Right ventricle myocardium superior (tissue), 1 donor: ENCODE results near the gene CIAO1. TPM values are rescaled to one million over a fixed set of nuclear protein-coding genes. Genes with fewer than 3 reads are reported as not detected.
"Not testable (repeated sequence)": the region's sequence is repeated elsewhere in the genome, so short reads cannot be mapped to it uniquely, and the experiment has no call there.

Experiments used
- ATAC-seq: fragments of 200-7000 bp; cut with Tn5 transposase; one replicate; pipeline ENCODE4 v1.9.1; 2020; ENCODE audit warnings: mild to moderate bottlenecking; ENCODE audit not compliant: poor library complexity
- DNase-seq: peaks from one replicate; pipeline ENCODE4 v3.0.0-alpha.2; 2020
- intact Hi-C: fragments of 100-400 bp; cut with DNase I; formaldehyde crosslinking; loops from one replicate; pipeline ENCODE4 v1.11.2; 2022
- long read RNA-seq: library from polyadenylated mRNA; unstranded; transcript quantifications from one replicate; pipeline ENCODE4 v2.0.0, GENCODE V29; 2021
- total RNA-seq: library from RNA; stranded (reverse); fragmentation: NEBNext Ultra II Directional; extraction: Animal tissue kit (Norgen Biotek cat#: 25700); gene quantifications from one replicate; pipeline ENCODE4 v1.2.1, GENCODE V29; 2021
- donor health status: DM: no; HTN: yes; CAD: no; lungs with severe emphysema.

CIAO1 gene
- total RNA-seq = 62.3 TPM
- long read RNA-seq, transcript CIAO1-203 (7 exons, 1,533 nt) = major isoform, 216 of 250 reads
- long read RNA-seq, partial matches to known transcripts = 13 of 250 reads
- long read RNA-seq, other reads (novel, unspliced or antisense) = 21 of 250 reads

DNA sequence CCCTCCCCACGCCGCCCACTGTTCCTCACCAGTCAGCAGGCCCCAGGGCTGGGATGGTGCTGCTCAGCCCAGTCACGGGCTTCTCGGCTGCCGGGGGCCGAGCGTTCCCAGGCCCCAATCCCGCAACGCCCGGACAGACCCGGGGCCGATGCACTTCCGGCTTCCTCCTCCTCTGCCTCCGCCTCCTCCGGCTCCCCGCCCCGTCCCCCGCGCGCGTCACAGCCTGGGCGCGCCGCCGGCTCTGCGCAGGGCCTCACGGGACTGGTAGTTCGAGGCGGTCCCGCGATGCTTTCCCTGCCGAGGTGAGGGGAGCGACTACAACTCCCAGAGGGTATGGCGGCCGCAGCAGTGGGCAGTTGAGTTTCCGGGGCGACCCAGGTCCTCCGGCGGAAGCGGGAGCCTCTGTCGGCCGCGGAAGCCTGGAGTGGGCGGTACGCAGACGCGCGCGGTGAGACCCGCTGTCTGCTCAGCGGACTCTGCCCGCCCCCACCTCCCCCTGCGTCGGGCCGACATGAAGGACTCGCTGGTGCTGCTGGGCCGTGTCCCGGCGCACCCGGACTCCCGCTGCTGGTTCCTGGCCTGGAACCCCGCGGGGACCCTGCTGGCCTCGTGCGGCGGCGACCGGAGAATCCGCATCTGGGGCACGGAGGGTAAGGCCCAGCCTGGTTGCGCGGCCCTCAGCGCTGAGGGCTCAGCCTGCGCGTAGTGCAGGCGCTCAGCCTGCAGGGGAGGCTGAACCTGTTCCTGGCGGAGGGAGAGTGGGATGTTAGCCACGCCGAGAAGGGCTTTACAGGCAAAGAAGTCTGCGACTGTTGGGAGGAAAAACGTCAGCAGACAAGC is at the start of gene CIAO1, which contains the start of gene TMEM127:
CIAO1 (plus strand) TSS at position 386 of the 840 bp plus-strand sequence; CDS start at position 512, 126 bp downstream.
TMEM127 (minus strand) TSS at position 158 of the 840 bp plus-strand sequence. CDS start 616 bp downstream, outside the sequence.
- ATAC-seq (peak; percentile 95), DNase-seq (peak; percentile 99)
- intact Hi-C loops = loop anchor here (10.0 kb wide), 1 partner anchor 121 kb away; the partner anchor contains the start of gene DUSP2

DNA sequence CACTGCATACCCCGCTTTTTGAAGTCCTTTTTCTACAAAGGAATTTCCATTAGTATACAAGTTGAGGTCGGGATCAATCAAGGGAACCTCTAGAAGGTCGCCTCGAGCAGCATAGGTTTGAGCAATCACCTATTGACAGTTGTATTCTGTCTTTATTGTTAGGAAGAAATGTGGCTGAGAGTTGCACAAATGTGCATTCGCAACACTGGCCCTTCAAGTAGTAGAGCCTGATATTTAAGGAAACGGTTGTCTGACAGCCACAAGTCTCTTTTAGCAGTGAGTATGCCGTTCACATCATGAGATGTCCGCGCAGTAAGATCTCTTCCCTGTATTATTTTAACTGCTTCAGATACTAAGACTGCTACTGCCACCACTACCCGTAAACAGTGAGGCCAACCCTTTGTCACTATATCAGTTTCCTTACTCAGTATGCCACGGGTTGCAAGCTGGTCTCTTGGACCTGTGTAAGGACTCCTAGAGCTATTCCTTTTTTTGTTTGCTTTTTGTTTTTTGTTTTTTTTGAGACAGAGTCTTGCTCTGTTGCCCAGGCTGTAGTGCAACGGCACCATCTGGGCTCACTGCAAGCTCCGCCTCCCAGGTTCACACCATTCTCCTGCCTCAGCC is 47.4 kb upstream of the CIAO1 start:
- intact Hi-C loops = no loop called here
- DNase-seq = no peak
- no peak for ATAC-seq

DNA sequence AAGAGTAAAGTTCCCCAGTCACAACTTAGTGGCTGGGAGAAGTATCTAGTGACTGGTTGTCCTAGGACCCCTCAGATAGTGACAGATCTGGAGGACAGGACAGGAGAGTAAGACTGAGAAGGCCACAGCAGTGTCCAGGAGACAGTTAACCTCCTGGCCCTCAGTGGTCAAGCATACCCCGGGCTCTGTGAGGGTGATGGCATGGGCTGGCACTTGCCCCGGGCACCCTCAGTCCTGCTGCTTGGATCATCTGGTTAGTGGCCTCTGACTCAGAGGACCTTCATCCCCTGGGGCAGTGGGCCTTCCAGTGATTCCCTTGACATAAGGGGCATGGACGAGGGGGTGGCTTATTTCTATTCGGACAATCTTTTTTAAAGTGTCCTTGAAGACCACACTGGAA is 46.1 kb upstream of the CIAO1 start:
- intact Hi-C loops, ATAC-seq, DNase-seq: not testable (repeated sequence)

DNA sequence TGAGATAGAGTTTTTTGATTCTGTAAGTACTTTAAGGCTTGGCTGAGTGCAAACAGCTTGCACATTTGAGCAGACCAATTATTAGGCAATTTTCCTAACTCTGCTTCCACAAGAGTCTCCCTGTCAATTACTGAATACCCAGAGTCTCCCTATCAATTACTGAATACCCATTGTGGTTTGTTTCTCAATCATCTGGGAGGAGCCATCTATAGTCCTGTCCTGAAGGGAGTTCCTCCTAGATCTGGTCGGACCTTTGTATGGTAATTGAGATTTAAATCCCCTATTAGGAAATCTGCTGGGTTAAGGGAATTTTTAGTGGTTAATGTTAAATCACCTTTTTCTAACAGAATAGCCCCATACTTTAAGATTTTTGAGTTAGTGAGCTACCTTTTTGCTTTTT is 44.9 kb upstream of the CIAO1 start:
- intact Hi-C loops, DNase-seq, ATAC-seq: not testable (repeated sequence)

DNA sequence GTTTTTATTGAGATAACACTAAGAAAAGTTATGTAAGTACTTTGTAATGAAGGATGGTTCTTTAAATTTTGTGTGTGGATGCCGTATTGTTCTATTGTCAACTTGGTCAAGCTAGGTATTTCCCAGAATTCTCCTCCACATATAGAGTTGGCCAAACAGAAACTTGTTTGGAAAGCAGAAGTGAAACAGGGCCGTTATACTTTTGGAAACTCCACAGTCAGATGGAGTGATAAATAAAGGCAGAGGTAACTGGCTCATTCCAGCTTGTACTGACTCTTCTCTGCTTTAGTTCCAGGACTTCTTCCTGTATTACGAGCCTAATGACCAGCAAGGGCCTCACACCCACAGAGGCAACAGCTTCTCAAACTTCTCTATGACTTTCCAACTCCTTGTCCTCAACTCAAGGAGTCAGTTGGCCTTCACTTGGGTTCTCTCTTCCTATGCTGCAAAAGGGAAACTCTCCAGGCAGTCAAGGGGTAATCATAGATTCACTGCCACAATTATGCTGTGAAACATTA is 41.0 kb upstream of the CIAO1 start:
- ATAC-seq (no peak), DNase-seq (no peak)
- intact Hi-C loops = no loop called here

DNA sequence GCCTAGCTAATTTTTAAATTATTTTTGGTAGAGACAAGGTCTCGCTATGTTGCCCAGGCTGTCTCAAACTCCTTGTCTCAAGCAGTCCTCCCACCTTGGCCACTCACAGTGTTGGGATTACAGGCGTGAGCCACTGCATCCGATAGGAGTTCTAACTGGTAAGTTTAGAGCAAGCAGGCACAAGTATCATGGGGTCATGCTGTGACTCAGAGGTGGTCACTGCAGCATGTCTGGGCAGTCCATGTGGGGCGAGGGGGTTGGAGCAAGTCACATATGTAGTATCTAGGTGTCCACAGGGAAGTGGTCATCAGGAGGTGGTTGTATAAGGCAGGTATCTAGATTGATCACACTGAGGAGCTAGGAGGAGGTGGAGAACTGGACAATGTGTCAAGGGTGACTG is 34.7 kb upstream of the CIAO1 start:
- no peak for ATAC-seq
- no peak for DNase-seq
- intact Hi-C loops = no loop called here

DNA sequence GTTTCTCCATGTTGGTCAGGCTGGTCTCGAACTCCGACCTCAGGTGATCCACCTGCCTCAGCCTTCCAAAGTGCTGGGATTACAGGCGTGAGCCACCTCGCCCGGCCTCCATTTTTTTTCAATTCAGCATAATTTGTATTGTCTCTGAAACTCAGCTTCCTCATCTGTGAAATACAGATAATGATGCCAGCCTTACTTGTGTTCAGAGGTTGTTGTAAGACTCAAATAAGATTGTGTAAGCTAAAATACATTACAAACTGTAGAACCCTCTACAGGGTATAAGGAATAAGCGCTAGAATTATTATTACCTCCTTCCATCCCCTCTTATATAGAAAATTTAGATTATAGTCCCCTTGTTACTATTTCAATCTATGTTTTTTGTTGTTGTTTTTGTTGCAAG is 32.6 kb upstream of the CIAO1 start:
- intact Hi-C loops = no loop called here
- no peak for ATAC-seq
- no peak for DNase-seq

DNA sequence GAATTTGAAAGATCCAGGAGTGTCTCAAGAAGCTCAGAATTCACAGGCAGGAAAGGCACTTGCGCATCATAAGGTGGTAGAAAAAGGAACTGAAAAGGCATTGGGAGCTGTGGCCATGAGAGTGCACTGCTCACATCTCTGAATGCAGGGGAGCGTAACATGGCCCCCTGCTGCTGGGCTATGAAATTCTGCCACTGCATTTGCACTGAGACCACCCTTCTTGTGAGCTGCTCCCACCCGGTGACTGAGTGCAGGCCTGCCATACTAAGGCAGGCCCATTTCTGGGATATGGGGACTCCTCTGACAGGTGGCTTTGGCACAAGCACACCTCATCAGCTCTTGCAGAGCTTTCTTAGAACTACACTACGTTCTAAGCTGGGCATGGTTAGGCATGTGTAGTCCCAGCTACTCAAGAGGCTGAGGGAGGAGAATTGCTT is 32.1 kb upstream of the CIAO1 start:
- ATAC-seq (no peak), DNase-seq (no peak)
- intact Hi-C loops = no loop called here

DNA sequence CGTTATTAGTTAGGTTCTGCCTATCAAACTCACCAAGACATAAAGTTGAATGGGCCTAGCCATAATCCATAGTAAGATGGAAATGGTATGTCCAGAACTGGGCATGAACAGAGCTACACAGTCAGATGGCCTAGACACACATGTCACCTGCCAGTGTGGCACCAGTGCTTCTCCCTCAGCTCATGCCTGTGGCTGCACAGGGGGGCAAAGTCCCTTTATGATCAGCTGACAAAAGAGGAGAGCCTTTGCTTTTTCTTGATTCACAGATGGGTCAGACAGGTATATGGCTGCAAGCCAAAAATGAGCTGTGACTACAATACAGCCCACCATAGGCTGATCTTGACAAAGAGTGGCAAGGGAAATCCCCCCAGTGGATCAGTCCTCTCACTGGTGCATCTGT is 29.1 kb upstream of the CIAO1 start:
- intact Hi-C loops = no loop called here
- ATAC-seq = no peak

DNA sequence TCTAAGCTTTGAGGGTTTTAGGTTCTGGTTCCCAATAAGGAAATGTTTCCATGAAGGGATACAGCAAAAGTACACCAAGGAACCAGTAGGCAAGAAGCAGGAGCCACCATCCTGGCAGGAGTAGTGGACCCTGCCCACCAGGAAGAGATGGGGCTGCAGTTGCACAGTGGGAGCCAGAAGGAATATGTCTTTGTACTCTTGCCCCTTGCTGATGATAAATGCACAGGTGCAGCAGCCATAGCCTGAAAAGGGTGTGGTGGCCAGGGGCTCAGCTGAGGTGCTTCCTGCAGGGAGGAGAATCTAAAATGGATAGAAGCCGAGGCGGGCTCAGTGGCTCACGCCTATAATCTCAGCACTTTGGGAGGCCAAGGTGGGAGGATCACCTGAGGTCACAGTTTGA is 27.8 kb upstream of the CIAO1 start:
- DNase-seq = no peak
- no peak for ATAC-seq
- intact Hi-C loops = no loop called here

More for the DNA sequence above, 29.1 kb upstream of the CIAO1 start:
- no peak for DNase-seq

DNA sequence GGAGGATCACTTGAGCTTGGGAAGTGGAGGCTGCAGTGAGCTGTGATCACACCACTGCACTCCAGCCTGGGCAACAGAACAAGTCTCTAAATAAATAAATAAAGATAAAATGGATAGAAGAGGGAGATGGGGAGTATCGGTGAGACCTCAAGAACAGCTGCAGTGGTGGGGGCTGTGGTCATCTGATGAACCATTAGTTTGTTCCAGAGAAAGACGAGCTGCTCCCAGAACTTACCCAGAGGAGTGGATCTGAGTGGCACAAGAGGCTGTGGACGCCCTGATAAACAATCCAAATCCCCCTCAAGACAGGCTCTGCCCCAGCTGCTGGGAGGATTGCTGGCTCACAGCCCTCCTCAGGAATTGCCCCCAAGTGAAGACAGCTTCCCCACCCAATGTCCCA is 26.9 kb upstream of the CIAO1 start:
- DNase-seq = no peak
- intact Hi-C loops = no loop called here

DNA sequence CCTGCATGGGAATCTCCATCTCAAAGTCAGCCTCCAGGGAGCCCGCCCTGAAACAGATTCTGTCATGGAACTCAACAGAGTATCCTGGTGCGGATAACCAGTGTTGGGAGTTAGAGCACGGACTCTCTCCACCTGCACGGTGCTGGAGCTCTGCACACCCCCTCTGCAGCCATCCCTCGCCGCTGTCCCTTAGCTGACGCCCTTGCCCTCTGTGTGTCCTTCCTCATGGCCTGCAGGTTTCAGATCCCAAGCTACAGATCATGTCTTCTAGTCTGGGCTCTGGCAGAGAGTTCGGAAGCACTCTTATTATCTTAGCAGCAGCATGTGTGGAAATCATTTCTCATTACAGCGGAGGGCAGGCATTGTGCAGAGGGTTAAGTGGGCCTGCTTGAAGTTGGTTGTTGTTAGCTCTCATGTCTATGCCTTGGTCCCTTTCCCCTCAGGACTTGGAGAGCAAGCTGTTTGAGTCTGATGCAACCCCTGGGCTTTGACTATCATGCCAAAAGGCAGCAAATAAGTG is 26.2 kb upstream of the CIAO1 start:
- intact Hi-C loops = no loop called here
- DNase-seq (no peak), ATAC-seq (peak; percentile 51)

More for the DNA sequence above, 26.9 kb upstream of the CIAO1 start:
- ATAC-seq = no peak

DNA sequence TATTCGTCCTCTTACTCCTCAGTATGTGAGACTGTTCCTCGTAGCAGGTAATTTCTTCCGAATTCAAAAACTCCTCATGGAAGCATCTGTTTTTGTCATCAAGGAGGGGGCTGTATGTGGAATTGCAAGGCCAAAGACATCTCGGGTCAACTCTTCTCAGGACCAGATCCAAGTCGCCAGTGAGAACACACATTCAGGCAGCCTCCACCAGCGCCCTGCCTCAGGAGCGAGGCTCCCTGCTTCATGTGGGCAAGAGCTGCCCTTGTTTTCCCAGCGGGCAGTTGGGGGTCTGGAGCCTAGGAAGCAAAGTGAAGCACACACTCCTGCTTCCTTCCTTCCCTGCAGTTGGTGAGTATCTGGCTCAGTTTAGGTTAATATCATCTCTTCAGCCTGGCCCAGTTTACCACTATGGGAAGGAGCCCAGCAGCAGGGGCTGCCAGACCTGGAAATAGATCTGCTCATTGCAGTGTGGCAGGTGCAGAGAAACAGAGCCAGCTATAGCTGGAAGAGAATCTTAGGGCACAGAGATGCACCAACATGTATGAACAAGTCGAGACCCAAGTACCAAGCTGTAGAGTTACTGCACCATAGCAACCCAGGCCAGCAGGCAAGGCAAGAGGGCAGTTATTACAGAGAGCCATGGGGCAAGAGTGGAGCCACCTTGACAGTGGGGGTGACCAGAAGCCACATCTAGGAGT is 25.5 kb upstream of the CIAO1 start:
- peak; percentile 78 for ATAC-seq
- intact Hi-C loops = no loop called here
- no peak for DNase-seq

DNA sequence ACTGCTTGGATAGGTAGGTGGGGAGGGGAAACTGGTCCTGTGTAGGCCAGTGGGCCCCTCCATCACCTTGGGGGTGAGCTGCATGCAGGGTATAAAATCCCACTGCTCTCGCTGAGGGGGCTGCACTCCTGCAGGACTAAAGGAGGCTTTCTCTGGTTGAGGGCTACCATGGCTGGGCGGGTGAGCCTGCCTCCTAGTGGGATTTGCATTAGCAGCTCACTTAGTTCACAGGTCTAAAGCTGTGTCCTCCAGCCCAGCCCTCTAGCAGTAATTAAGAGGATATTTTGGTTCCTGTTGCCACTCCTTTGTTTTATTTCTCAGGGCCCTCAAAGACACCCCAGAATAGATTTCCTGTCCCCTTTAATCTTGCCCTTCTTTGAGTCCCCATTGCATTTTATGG is 24.8 kb upstream of the CIAO1 start:
- DNase-seq = no peak
- ATAC-seq = no peak
- intact Hi-C loops = no loop called here

DNA sequence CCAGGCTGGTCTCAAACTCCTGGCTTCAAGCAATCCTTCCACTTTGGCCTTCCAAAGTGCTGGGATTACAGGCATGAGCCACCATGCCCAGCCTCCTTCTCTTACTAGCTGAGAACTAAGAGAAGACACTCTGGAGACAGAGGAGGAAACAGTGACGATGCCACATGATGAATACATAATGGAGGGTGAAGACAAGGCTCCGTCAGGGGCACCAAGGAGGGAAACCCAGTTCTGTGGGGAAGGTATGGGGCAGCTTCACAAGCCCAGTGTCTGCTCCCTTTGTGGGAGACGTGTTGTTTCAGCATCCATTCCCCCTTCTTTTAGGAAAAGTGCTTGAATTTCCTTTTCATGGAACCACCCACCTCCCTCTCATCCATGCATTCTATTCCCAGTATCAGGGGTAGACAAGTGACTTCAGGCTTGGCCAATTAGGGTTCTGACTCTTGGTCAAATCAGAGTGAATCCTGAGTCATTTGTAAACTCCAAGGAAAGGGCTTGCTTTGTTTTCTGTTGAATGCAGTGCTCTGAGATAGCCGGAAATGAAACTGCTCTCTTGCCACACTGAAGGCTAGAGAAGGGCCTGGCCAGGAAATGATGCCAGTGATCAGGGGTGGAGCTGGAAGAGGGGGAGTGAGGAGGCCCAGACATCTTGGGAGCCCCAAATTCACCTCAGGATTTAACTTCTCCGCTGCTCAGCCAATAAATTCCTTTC is 24.0 kb upstream of the CIAO1 start:
- DNase-seq (peak; percentile 59), ATAC-seq (peak; percentile 56)
- intact Hi-C loops = no loop called here

DNA sequence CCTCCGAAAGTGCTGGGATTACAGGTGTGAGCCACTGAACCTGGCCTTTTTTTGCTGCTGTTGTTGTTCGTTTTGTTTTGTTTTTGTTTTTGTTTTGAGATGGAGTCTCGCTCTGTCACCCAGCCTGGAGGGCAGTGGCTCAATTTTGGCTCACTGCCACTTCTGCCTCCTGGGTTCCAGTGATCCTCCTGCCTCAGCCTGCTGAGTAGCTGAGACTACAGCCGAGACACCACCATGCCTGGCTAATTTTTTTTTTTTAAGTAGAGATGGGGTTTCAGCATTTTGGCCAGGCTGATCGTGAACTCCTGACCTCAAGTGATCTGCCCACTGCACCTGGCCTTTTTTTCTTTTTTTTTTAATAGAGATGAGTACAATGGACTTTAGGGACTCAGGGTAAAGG is 22.2 kb upstream of the CIAO1 start:
- ATAC-seq (no peak), DNase-seq (no peak)
- intact Hi-C loops = no loop called here

DNA sequence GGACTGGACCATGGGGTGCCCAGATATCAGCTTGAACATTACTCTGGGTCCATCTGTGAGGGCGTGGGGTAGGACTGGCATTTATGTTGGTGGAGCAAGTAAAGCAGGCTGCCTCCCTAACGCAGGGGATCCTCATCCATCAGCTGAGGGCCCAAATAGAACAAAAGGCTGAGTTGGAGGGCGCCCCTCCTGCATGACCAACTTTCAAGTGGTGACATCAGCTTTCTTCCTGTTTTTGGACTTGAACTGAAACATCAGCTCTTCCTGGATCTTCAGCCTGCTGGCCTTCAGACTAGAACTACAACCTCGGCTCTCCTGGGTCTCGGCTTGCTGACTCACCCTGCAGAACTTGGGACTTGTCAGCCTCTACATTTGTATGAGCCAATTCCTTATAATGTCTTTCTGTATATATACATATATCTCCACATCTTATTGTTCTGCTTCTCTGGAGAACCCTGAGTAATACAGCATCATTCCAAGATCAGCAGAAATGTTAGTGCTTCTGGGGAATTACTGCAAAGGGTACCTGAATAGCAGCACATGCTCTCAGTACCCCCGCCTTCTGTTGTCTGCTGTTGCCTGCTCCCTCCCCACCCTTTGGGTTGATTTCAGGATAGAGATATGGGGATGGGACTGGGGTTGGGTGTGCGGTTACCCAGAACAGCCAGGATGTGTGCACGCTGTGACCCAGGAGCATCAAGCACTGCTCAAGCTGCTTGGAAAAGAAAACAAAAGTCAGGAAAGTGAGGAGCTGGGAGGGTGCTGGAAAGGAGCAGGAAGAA is 20.2 kb upstream of the CIAO1 start:
- no peak for DNase-seq
- intact Hi-C loops = no loop called here
- no peak for ATAC-seq
